D721Med (cell line): ENCODE measurements around the gene FAM184B.
A peak's percentile ranks its signal among the peaks of the same experiment; 100 is the strongest.

Experiments used
- DNase-seq: peaks from one replicate; pipeline ENCODE4 v3.0.0; 2011; ENCODE audit warnings: low spot score; ENCODE audit not compliant: insufficient read length
- FAIRE-seq: peaks from 2 replicates; lab custom pipeline; 2011; peaks lifted over from hg19 to GRCh38; lab: Jason Lieb, UNC
- CTCF ChIP-seq: IDR thresholded peaks from 2 replicates; pipeline ENCODE4 v1.5.1; 2012; ENCODE audit warnings: mild to moderate bottlenecking, control low read depth; ENCODE audit not compliant: insufficient read depth; ENCODE audit errors: missing control alignments

Gene FAM184B

GRCh38 chr4:17642398-17642783, 139.0 kb downstream of the FAM184B start:
- TF ChIP-seq CTCF: no peak
- FAIRE-seq (no peak), DNase-seq (no peak)

GRCh38 chr4:17639136-17639535, 142.3 kb downstream of the FAM184B start:
- no peak for TF ChIP-seq CTCF
- FAIRE-seq (no peak), DNase-seq (no peak)

- DNase-seq: peak; percentile 70
- FAIRE-seq: no peak
- TF ChIP-seq CTCF: peak; percentile 84
These were observed 144.5 kb downstream of the FAM184B start for GRCh38 chr4:17636696-17637622.

- no peak for DNase-seq
- no peak for TF ChIP-seq CTCF
- FAIRE-seq: no peak
These were observed 145.1 kb downstream of the FAM184B start for GRCh38 chr4:17636341-17636695.

- DNase-seq: no peak
- FAIRE-seq: no peak
- no peak for TF ChIP-seq CTCF
These were observed 146.4 kb downstream of the FAM184B start for GRCh38 chr4:17635056-17635455.

GRCh38 chr4:17633600-17633999, 147.8 kb downstream of the FAM184B start:
- no peak for FAIRE-seq
- TF ChIP-seq CTCF: no peak
- no peak for DNase-seq

- no peak for FAIRE-seq
- no peak for TF ChIP-seq CTCF
These were observed 151.2 kb downstream of the FAM184B start for GRCh38 chr4:17630228-17630627.

More at GRCh38 chr4:17630228-17630627, 151.2 kb downstream of the FAM184B start:
- DNase-seq: no peak
